K562 (cell line): ENCODE results near the gene ZNF439. TPM values are rescaled to one million over a fixed set of nuclear protein-coding genes. Genes with fewer than 3 reads are reported as not detected.

Experiments used
- EZH2 ChIP-seq: IDR thresholded peaks from 2 replicates; pipeline ENCODE4 v1.6.1; 2012; ENCODE audit warnings: low read depth, mild to moderate bottlenecking, inconsistent platforms, low read length, borderline replicate concordance
- GTF2A2 ChIP-seq: IDR thresholded peaks from 2 replicates; pipeline ENCODE4 v1.6.1; 2016; ENCODE audit warnings: mild to moderate bottlenecking, missing genetic modification characterization, missing compliant biosample characterization
- HBP1 ChIP-seq: fragments of 450-650 bp; formaldehyde crosslinking; IDR thresholded peaks from 2 replicates; pipeline ENCODE4 v1.4.0; 2022; ENCODE audit warnings: missing genetic modification characterization
- PBX2 ChIP-seq, 2 experiments: IDR thresholded peaks in 1 of 2; conservative IDR thresholded peaks in 1 of 2; 2 replicates each; pipeline ENCODE4 v1.6.1; 2016; ENCODE audit warnings: low read depth in 2 of 2, mild to moderate bottlenecking in 1 of 2, missing compliant biosample characterization in 1 of 2, missing genetic modification characterization in 1 of 2, moderate library complexity in 1 of 2
- SETDB1 ChIP-seq: IDR thresholded peaks from one replicate; pipeline ENCODE4 v1.6.1; 2012; ENCODE audit warnings: low read length, control low read depth, inconsistent platforms
- THRB ChIP-seq: fragments of 450-650 bp; formaldehyde crosslinking; conservative IDR thresholded peaks from 2 replicates; pipeline ENCODE4 v1.4.0; 2022; ENCODE audit warnings: mild to moderate bottlenecking, missing genetic modification characterization
- ZNF121 ChIP-seq: sonication (generic); formaldehyde crosslinking; conservative IDR thresholded peaks from 2 replicates; pipeline ENCODE4 v1.8.0; 2022; ENCODE audit warnings: missing genetic modification reagents
- ZNF124 ChIP-seq: sonication (generic); formaldehyde crosslinking; IDR thresholded peaks from 2 replicates; pipeline ENCODE4 v1.8.1; 2022; ENCODE audit warnings: missing genetic modification reagents
- ZNF140 ChIP-seq: fragments of 250-450 bp; sonication (Bioruptor Pico); IDR thresholded peaks from 2 replicates; pipeline ENCODE4 v1.8.0; 2021; ENCODE audit warnings: moderate library complexity, mild to moderate bottlenecking, inconsistent platforms
- ZNF165 ChIP-seq: fragments of 250-450 bp; sonication (Bioruptor Pico); IDR thresholded peaks from 2 replicates; pipeline ENCODE4 v1.4.0; 2020; ENCODE audit warnings: borderline replicate concordance
- ZNF23 ChIP-seq: fragments of 250-450 bp; sonication (Bioruptor Pico); IDR thresholded peaks from 2 replicates; pipeline ENCODE4 v1.4.0; 2020; ENCODE audit warnings: mild to moderate bottlenecking
- polyA plus RNA-seq, 8 experiments: library from polyadenylated mRNA; depleted of rRNA in 4 of 8; stranded (reverse) in 5 of 8; unstranded in 3 of 8; fragments of >200 nt; fragmentation: Nextera tagmentation in 2 of 8; fragmentation: Illumina TruSeq in 1 of 8; extraction: Ambion mirVana in 2 of 8; extraction: Trizol in 1 of 8; gene quantifications; 2 replicates each; pipeline versions ENCODE4 v1.2.1 to v1.2.3, GENCODE V29; 2011 to 2014; ENCODE audit warnings: inconsistent platforms in 1 of 8, missing spikeins in 1 of 8
- total RNA-seq, 7 experiments: library from RNA; depleted of rRNA in 6 of 7; stranded (reverse); fragments of >200 nt in 6 of 7; fragmentation: Illumina TruSeq in 2 of 7; extraction: Trizol in 2 of 7; gene quantifications; 2 replicates each; pipeline versions ENCODE4 v1.2.1 to v1.2.3, GENCODE V29; 2011 to 2021; ENCODE audit warnings: low replicate concordance in 1 of 7

ZNF439 gene
- total and polyA plus RNA-seq, 9 of the 15 experiments (the other 6 are each of a cell fraction or from before 2014, with no cell fraction given) = 0.04 to 0.18 (median 0.10) TPM; not detected in 3

- TF ChIP-seq ZNF165 = no peak
- no peak for TF ChIP-seq ZNF121 (CRISPR knock-in tag)
- TF ChIP-seq EZH2 = no peak
- no peak for TF ChIP-seq GTF2A2
- no peak for TF ChIP-seq ZNF140
- TF ChIP-seq THRB (CRISPR knock-in tag) = no peak
- no peak for TF ChIP-seq HBP1 (CRISPR knock-in tag)
- no peak for TF ChIP-seq ZNF124
- TF ChIP-seq ZNF23 (CRISPR knock-in tag) = no peak
- no peak for TF ChIP-seq PBX2 (CRISPR knock-in tag; IDR thresholded peaks at IDR 0.05; ENCODE audit: low read depth)
- TF ChIP-seq PBX2 (tag; conservative IDR thresholded peaks at IDR 0.05; ENCODE audit: low read depth) = no peak
- TF ChIP-seq SETDB1 = no peak
Measured at GRCh38 chr19:11848200-11848593, 329 bp upstream of the ZNF439 start (continued).
